GM12878 (cell line): ENCODE data around the gene NEGR1.

Experiments
- BCLAF1 ChIP-seq: fragments of 450-650 bp; IDR thresholded peaks from 2 replicates; pipeline ENCODE4 v1.6.1; 2017; ENCODE audit warnings: antibody characterized with exemption, mild to moderate bottlenecking, moderate library complexity
- CTCF ChIP-seq, 3 experiments: IDR thresholded peaks in 2 of 3; conservative IDR thresholded peaks in 1 of 3; 2 replicates each; pipeline ENCODE4 v1.5.1; 2011; ENCODE audit warnings: low read depth in 3 of 3, low read length in 3 of 3, mild to moderate bottlenecking in 3 of 3, control low read depth in 2 of 3, moderate library complexity in 2 of 3, inconsistent platforms in 1 of 3, mixed read lengths in 1 of 3; ENCODE audit not compliant: control insufficient read depth in 2 of 3, insufficient read depth in 1 of 3; ENCODE audit errors: extremely low read depth in 1 of 3
- EED ChIP-seq: sonication (generic); IDR thresholded peaks from 2 replicates; pipeline ENCODE4 v1.6.1; 2016; ENCODE audit warnings: antibody characterized with exemption, low read depth
- ETV6 ChIP-seq, 2 experiments: fragments of 450-650 bp in 1 of 2; IDR thresholded peaks in 1 of 2; conservative IDR thresholded peaks in 1 of 2; 2 replicates each; pipeline ENCODE4 v1.6.1; 2014; ENCODE audit warnings: antibody characterized with exemption in 1 of 2, borderline replicate concordance in 1 of 2, low read depth in 1 of 2, mild to moderate bottlenecking in 1 of 2, moderate library complexity in 1 of 2
- POLR2A ChIP-seq: IDR thresholded peaks from 2 replicates; pipeline ENCODE4 v1.6.1; 2011; ENCODE audit warnings: low read depth, mild to moderate bottlenecking, low read length
- POLR2AphosphoS5 ChIP-seq: IDR thresholded peaks from 2 replicates; pipeline ENCODE4 v1.6.1; 2011; ENCODE audit warnings: mild to moderate bottlenecking, low read length, inconsistent platforms
- RAD21 ChIP-seq: IDR thresholded peaks from 2 replicates; pipeline ENCODE4 v1.6.1; 2011; ENCODE audit warnings: mild to moderate bottlenecking, low read depth, low read length, moderate library complexity; ENCODE audit not compliant: insufficient read depth
- REST ChIP-seq: IDR thresholded peaks from 2 replicates; pipeline ENCODE4 v1.6.1; 2012; ENCODE audit warnings: mild to moderate bottlenecking, low read depth, low read length
- SIN3A ChIP-seq: IDR thresholded peaks from 2 replicates; pipeline ENCODE4 v1.6.1; 2012; ENCODE audit warnings: low read depth, low read length, improper control_type of control experiment
- ZNF217 ChIP-seq: fragments of 450-650 bp; IDR thresholded peaks from 2 replicates; pipeline ENCODE4 v1.6.1; 2017; ENCODE audit warnings: antibody characterized with exemption, mild to moderate bottlenecking
- ZNF274 ChIP-seq: IDR thresholded peaks from one replicate; pipeline ENCODE4 v1.8.0; 2011; ENCODE audit not compliant: insufficient read length, insufficient read depth
- TF ChIP-seq, protein P1 (sequence below): fragments of 450-650 bp; IDR thresholded peaks from 2 replicates; pipeline ENCODE4 v1.6.1; 2017; ENCODE audit warnings: mild to moderate bottlenecking, low read depth, inconsistent platforms; ENCODE audit not compliant: poor library complexity, severe bottlenecking

DNA sequence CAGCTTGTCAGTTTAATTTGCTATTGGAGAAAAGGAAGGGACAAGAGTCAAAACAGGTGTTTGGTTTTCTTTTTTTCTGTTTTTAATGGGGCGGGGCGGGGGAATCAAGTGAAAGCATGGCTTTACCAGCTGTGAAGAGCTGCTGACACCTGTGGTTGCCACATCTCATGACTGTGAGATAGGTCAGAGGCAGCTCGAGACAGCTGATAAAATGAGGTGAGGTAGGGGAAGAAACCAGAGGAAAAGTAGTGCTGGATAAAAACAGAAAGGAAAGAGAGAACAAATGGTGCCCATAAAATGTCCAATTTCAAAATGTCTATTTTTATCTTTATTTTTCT, 272.3 kb downstream of the NEGR1 start:
- TF ChIP-seq CTCF (IDR thresholded peaks at IDR 0.05 in 2 of 3, conservative IDR thresholded peaks at IDR 0.05 in 1 of 3; ENCODE audit: control insufficient read depth in 2 of 3, extremely low read depth in 1 of 3, insufficient read depth in 1 of 3, low read depth in 3 of 3, low read length in 3 of 3) (no peak), RAD21 (no peak), BCLAF1 (no peak), POLR2AphosphoS5 (no peak), EED (no peak), POLR2A (no peak), ZNF217 (no peak), ZNF274 (no peak), SIN3A (no peak), REST (no peak), ETV6 (conservative IDR thresholded peaks at IDR 0.05 in 1 of 2, IDR thresholded peaks at IDR 0.05 in 1 of 2; ENCODE audit: borderline replicate concordance in 1 of 2, low read depth in 1 of 2) (no peak)
- TF ChIP-seq, protein P1, sequence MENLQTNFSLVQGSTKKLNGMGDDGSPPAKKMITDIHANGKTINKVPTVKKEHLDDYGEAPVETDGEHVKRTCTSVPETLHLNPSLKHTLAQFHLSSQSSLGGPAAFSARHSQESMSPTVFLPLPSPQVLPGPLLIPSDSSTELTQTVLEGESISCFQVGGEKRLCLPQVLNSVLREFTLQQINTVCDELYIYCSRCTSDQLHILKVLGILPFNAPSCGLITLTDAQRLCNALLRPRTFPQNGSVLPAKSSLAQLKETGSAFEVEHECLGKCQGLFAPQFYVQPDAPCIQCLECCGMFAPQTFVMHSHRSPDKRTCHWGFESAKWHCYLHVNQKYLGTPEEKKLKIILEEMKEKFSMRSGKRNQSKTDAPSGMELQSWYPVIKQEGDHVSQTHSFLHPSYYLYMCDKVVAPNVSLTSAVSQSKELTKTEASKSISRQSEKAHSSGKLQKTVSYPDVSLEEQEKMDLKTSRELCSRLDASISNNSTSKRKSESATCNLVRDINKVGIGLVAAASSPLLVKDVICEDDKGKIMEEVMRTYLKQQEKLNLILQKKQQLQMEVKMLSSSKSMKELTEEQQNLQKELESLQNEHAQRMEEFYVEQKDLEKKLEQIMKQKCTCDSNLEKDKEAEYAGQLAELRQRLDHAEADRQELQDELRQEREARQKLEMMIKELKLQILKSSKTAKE: no peak
